Measurements from ENCODE around the gene TBC1D10A.

GRCh38 chr22:30326706-30327362, at the start of gene TBC1D10A:
- no peak for TF ChIP-seq CTCF (conservative IDR thresholded peaks at IDR 0.05; ENCODE audit: low read length)
- no peak for TF ChIP-seq EZH2phosphoT487 (IDR thresholded peaks at IDR 0.05; ENCODE audit: borderline replicate concordance)
